Gastrocnemius medialis (tissue), 4 donors: ENCODE measurements around the gene SEC14L1. TPM values are rescaled to one million over a fixed set of nuclear protein-coding genes. Genes with fewer than 3 reads are reported as not detected.
A peak's percentile ranks its signal among the peaks of the same experiment; 100 is the strongest.

Source experiments
- ATAC-seq, 2 donors: fragments of 150-250 bp; one replicate each; pipeline ENCODE4 v1.9.1; 2016
- DNase-seq, 2 donors: peaks; one replicate each; pipeline ENCODE4 v3.0.0-alpha.2; 2019
- H3K27ac ChIP-seq, 4 donors: fragments of 200-600 bp; sonication (generic); 1 replicate in 1 of 4; 2 replicates in 3 of 4; pipeline ENCODE4 v1.5.1; 2016 to 2018; ENCODE audit warnings: mild to moderate bottlenecking in 2 of 4, moderate library complexity in 1 of 4
- H3K27me3 ChIP-seq, 3 donors: fragments of 200-600 bp; sonication (generic) in 2 of 3; 1 replicate in 1 of 3; 2 replicates in 2 of 3; pipeline versions ENCODE4 v1.5.1 to v1.6.0; 2016 to 2019; ENCODE audit warnings: mild to moderate bottlenecking in 1 of 3, moderate library complexity in 1 of 3
- H3K36me3 ChIP-seq, 2 donors: fragments of 200-600 bp; sonication (generic) in 1 of 2; one replicate each; pipeline ENCODE4 v1.5.1; 2017 to 2018
- H3K4me1 ChIP-seq, 2 donors: fragments of 200-600 bp; sonication (generic) in 1 of 2; one replicate each; pipeline ENCODE4 v1.5.1; 2016 to 2017; ENCODE audit warnings: mild to moderate bottlenecking in 2 of 2
- H3K4me3 ChIP-seq, 4 donors: fragments of 200-600 bp; sonication (generic) in 3 of 4; 1 replicate in 1 of 4; 2 replicates in 3 of 4; pipeline ENCODE4 v1.5.1; 2016 to 2019; ENCODE audit warnings: mild to moderate bottlenecking in 2 of 4
- H3K9me3 ChIP-seq, 3 donors: fragments of 200-600 bp; sonication (generic) in 2 of 3; 1 replicate in 1 of 3; 2 replicates in 2 of 3; pipeline ENCODE4 v1.5.1; 2016 to 2019
- CTCF ChIP-seq, 5 experiments: fragments of 450-650 bp in 3 of 5; fragments of 200-600 bp in 2 of 5; sonication (generic) in 2 of 5; IDR thresholded peaks in 4 of 5; conservative IDR thresholded peaks in 1 of 5; 1 replicate in 4 of 5; 2 replicates in 1 of 5; pipeline ENCODE4 v1.5.1; 2016 to 2019; ENCODE audit warnings: antibody characterized with exemption in 5 of 5, mild to moderate bottlenecking in 3 of 5, moderate library complexity in 3 of 5
- POLR2A ChIP-seq, 2 donors: fragments of 450-650 bp; IDR thresholded peaks; one replicate each; pipeline ENCODE4 v1.6.1; 2017; ENCODE audit warnings: antibody characterized with exemption in 2 of 2, mild to moderate bottlenecking in 2 of 2, moderate library complexity in 2 of 2
- in situ Hi-C, 4 donors: fragments of 200-750 bp; cut with MboI; loops; one replicate each; pipeline versions ENCODE4 v1.15.0 to v1.8.0; 2017; ENCODE audit warnings: low sequenced_read_pairs in 4 of 4
- intact Hi-C: fragments of 100-400 bp; cut with DNase I; formaldehyde crosslinking; loops from one replicate; pipeline ENCODE4 v1.15.1; 2023; ENCODE audit warnings: low total_unique reads
- total RNA-seq, 4 donors: library from RNA; depleted of rRNA; stranded (reverse); fragments of >200 nt; gene quantifications; one replicate each; pipeline versions ENCODE4 v1.1.0 to v1.2.3, GENCODE V29; 2016

Gene SEC14L1
- total RNA-seq, 4 donors from 2014 or later, result 55.0 to 94.1 (median 73.7) TPM

- Histone ChIP-seq H3K4me1 (peaks cover 53 to 59% of the 10 kb centered on the region in 2 donors), H3K9me3 (no peaks in the 10 kb centered on the region), H3K27me3 (no peaks in the 10 kb centered on the region), H3K4me3 (peak overlapping the region in 2 of 4 donors; percentile 69 to 85), H3K36me3 (peaks cover 0 to 53% of the 10 kb centered on the region in 2 donors), H3K27ac (peak overlapping the region; percentile 92 to 96 (median 94))
- ATAC-seq (no peak), DNase-seq (no peak)
- TF ChIP-seq CTCF (IDR thresholded peaks at IDR 0.05 in 4 of 5, conservative IDR thresholded peaks at IDR 0.05 in 1 of 5) (no peak), POLR2A (IDR thresholded peaks at IDR 0.05) (no peak)
- intact Hi-C loops, result no loop called here
- in situ Hi-C loops, result no loop called here
Measured at GRCh38 chr17:77144227-77144626, 3.5 kb downstream of the SEC14L1 start.

- no peak for ATAC-seq
- TF ChIP-seq CTCF (IDR thresholded peaks at IDR 0.05 in 4 of 5, conservative IDR thresholded peaks at IDR 0.05 in 1 of 5) (no peak), POLR2A (IDR thresholded peaks at IDR 0.05) (no peak)
- in situ Hi-C loops, result no loop called here
- Histone ChIP-seq H3K4me1 (peaks cover 57 to 64% of the 10 kb centered on the region in 2 donors), H3K27ac (peak overlapping the region; percentile 92 to 96 (median 94)), H3K4me3 (peak overlapping the region in 3 of 4 donors; percentile 42 to 85 (median 69)), H3K36me3 (peaks cover 0 to 53% of the 10 kb centered on the region in 2 donors), H3K9me3 (no peaks in the 10 kb centered on the region), H3K27me3 (no peaks in the 10 kb centered on the region)
- no peak for DNase-seq
- intact Hi-C loops, result no loop called here
Measured at GRCh38 chr17:77145224-77145611, 4.4 kb downstream of the SEC14L1 start.

- in situ Hi-C loops, result no loop called here
- H3K36me3 ChIP-seq, result peaks cover 0 to 53% of the 10 kb centered on the region in 2 donors
- peak overlapping the region; percentile 92 to 96 (median 94) for H3K27ac ChIP-seq
- no peaks in the 10 kb centered on the region for H3K9me3 ChIP-seq
- H3K27me3 ChIP-seq, result no peaks in the 10 kb centered on the region
- H3K4me1 ChIP-seq, result peaks cover 61 to 66% of the 10 kb centered on the region in 2 donors
- DNase-seq (peak; percentile 45 to 70), ATAC-seq (peak in 1 of 2 donors; percentile 45)
- intact Hi-C loops, result no loop called here
- TF ChIP-seq POLR2A (IDR thresholded peaks at IDR 0.05) (peak in 1 of 2 donors; percentile 13), CTCF (IDR thresholded peaks at IDR 0.05 in 4 of 5, conservative IDR thresholded peaks at IDR 0.05 in 1 of 5) (peak in 1 of 5 experiments; percentile 28)
- peak overlapping the region in 3 of 4 donors; percentile 42 to 85 (median 69) for H3K4me3 ChIP-seq
Measured at GRCh38 chr17:77145612-77146245, 5.0 kb downstream of the SEC14L1 start.

GRCh38 chr17:77146246-77146632, 5.5 kb downstream of the SEC14L1 start:
- peaks cover 0 to 53% of the 10 kb centered on the region in 2 donors for H3K36me3 ChIP-seq
- no peak for TF ChIP-seq POLR2A (IDR thresholded peaks at IDR 0.05)
- ATAC-seq (no peak), DNase-seq (no peak)
- H3K9me3 ChIP-seq, result no peaks in the 10 kb centered on the region
- intact Hi-C loops, result no loop called here
- H3K27me3 ChIP-seq, result no peaks in the 10 kb centered on the region
- peak overlapping the region in 2 of 4 donors; percentile 69 to 85 for H3K4me3 ChIP-seq
- peaks cover 66 to 71% of the 10 kb centered on the region in 2 donors for H3K4me1 ChIP-seq
- in situ Hi-C loops, result no loop called here
- H3K27ac ChIP-seq, result peak overlapping the region; percentile 92 to 96 (median 94)

GRCh38 chr17:77146882-77147281, 6.1 kb downstream of the SEC14L1 start:
- Histone ChIP-seq H3K27ac (peak overlapping the region; percentile 92 to 96 (median 94)), H3K27me3 (no peaks in the 10 kb centered on the region), H3K36me3 (peaks cover 0 to 53% of the 10 kb centered on the region in 2 donors), H3K9me3 (no peaks in the 10 kb centered on the region), H3K4me3 (peak overlapping the region; percentile 5 to 85 (median 40)), H3K4me1 (peaks cover 69 to 77% of the 10 kb centered on the region in 2 donors)
- TF ChIP-seq POLR2A (IDR thresholded peaks at IDR 0.05) (no peak), CTCF (IDR thresholded peaks at IDR 0.05 in 4 of 5, conservative IDR thresholded peaks at IDR 0.05 in 1 of 5) (no peak)
- intact Hi-C loops, result no loop called here
- in situ Hi-C loops, result no loop called here
- no peak for DNase-seq
- ATAC-seq, result no peak
